Measurements from ENCODE around the gene CLDN8.

- TF ChIP-seq CTCF (IDR thresholded peaks at IDR 0.05) (no peak), POLR2A (IDR thresholded peaks at IDR 0.05) (no peak)
Measured at GRCh38 chr21:30223596-30223995, 7.7 kb upstream of the CLDN8 start.

Data from heart left ventricle (tissue), 13 donors.